Astrocyte (in vitro differentiated cells and primary cell): ENCODE measurements around the gene EMC6. TPM values are rescaled to one million over a fixed set of nuclear protein-coding genes. Genes with fewer than 3 reads are reported as not detected.

Source experiments
- DNase-seq: peaks from one replicate; pipeline ENCODE4 v3.0.0-alpha.2; 2010; ENCODE audit warnings: low read depth
- FAIRE-seq: peaks from 2 replicates; lab custom pipeline; 2011; peaks lifted over from hg19 to GRCh38; lab: Jason Lieb, UNC
- H2AFZ ChIP-seq: 2 replicates; pipeline ENCODE4 v1.6.0; 2012; ENCODE audit warnings: low read depth, low read length, inconsistent platforms
- H3K27ac ChIP-seq: 2 replicates; pipeline ENCODE4 v1.5.1; 2011; ENCODE audit warnings: low read depth, low read length, inconsistent platforms
- H3K27me3 ChIP-seq: 2 replicates; pipeline ENCODE4 v1.6.0; 2011; ENCODE audit warnings: low read length, inconsistent platforms; ENCODE audit not compliant: insufficient read depth
- H3K36me3 ChIP-seq: 2 replicates; pipeline ENCODE4 v1.5.1; 2011; ENCODE audit warnings: low read length, inconsistent platforms; ENCODE audit not compliant: insufficient read depth
- H3K4me1 ChIP-seq: 2 replicates; pipeline ENCODE4 v1.5.1; 2011; ENCODE audit warnings: low read length, inconsistent platforms; ENCODE audit not compliant: insufficient read depth
- H3K4me2 ChIP-seq: 2 replicates; pipeline ENCODE4 v1.6.0; 2012; ENCODE audit warnings: low read length, inconsistent platforms
- H3K4me3 ChIP-seq: 2 replicates; pipeline ENCODE4 v1.5.1; 2011; ENCODE audit warnings: low read depth, mild to moderate bottlenecking, low read length, inconsistent platforms; ENCODE audit not compliant: insufficient read depth
- H3K79me2 ChIP-seq: 2 replicates; pipeline ENCODE4 v1.6.0; 2012; ENCODE audit warnings: mild to moderate bottlenecking, low read length, inconsistent platforms; ENCODE audit not compliant: insufficient read depth
- H3K9ac ChIP-seq: 2 replicates; pipeline ENCODE4 v1.6.0; 2012; ENCODE audit warnings: mild to moderate bottlenecking, low read length, inconsistent platforms
- H3K9me3 ChIP-seq: 2 replicates; pipeline ENCODE4 v1.5.1; 2012; ENCODE audit warnings: low read depth, mild to moderate bottlenecking, low read length, inconsistent platforms; ENCODE audit not compliant: insufficient read depth
- H4K20me1 ChIP-seq: 2 replicates; pipeline ENCODE4 v1.6.0; 2012; ENCODE audit warnings: low read length, inconsistent platforms; ENCODE audit not compliant: insufficient read depth
- H3K27ac Mint-ChIP-seq: one replicate; pipeline ENCODE4 v1.8.0; 2021; ENCODE audit warnings: mild to moderate bottlenecking, mixed read lengths; ENCODE audit not compliant: unreplicated experiment
- H3K27me3 Mint-ChIP-seq: one replicate; pipeline ENCODE4 v1.8.0; 2021; ENCODE audit warnings: low read depth, mixed read lengths; ENCODE audit not compliant: unreplicated experiment
- H3K36me3 Mint-ChIP-seq: one replicate; pipeline ENCODE4 v1.8.0; 2021; ENCODE audit warnings: low read depth, mixed read lengths; ENCODE audit not compliant: unreplicated experiment
- H3K4me1 Mint-ChIP-seq: one replicate; pipeline ENCODE4 v1.8.0; 2021; ENCODE audit warnings: low read depth, mixed read lengths; ENCODE audit not compliant: unreplicated experiment
- H3K4me3 Mint-ChIP-seq: one replicate; pipeline ENCODE4 v1.8.0; 2021; ENCODE audit warnings: mild to moderate bottlenecking, moderate library complexity, mixed read lengths; ENCODE audit not compliant: unreplicated experiment
- H3K9me3 Mint-ChIP-seq: one replicate; pipeline ENCODE4 v1.8.0; 2021; ENCODE audit warnings: mild to moderate bottlenecking, mixed read lengths; ENCODE audit not compliant: unreplicated experiment
- EZH2 ChIP-seq: IDR thresholded peaks from 2 replicates; pipeline ENCODE4 v1.6.1; 2012; ENCODE audit warnings: mild to moderate bottlenecking, low read length, inconsistent platforms; ENCODE audit not compliant: insufficient read depth
- total RNA-seq: library from RNA; stranded (reverse); gene quantifications from 2 replicates; pipeline ENCODE4 v1.2.1, GENCODE V29; 2021
- TF ChIP-seq, protein P1 (sequence below): IDR thresholded peaks from 2 replicates; pipeline ENCODE4 v1.5.1; 2011; ENCODE audit warnings: low read depth, mild to moderate bottlenecking, inconsistent platforms, low read length, moderate library complexity; ENCODE audit not compliant: insufficient read depth

EMC6 gene
- total RNA-seq, 1 donor from 2014 or later, result 52.2 TPM

DNA sequence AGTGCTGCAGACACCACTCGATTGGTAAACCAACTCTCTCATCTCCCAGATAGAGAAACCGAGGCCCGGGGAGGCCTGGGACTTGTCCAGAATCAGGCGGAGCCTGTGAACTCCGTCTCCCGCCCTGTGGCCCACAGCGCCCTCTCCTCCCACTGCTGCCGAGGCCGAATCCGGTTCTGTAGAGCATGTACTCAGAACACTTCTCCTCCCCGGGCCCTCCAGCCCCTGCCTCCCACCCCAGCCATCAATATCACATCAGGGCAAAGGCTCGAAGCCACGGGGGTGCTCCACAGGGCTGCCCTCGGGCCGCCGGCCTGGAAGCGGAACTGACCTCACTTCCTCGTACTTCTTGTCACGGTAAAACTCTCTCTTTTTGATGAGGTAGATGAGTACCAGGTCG is 13.0 kb downstream of the EMC6 start:
- Histone ChIP-seq H3K36me3 (no peaks in the 10 kb centered on the region), H3K79me2 (no peaks in the 10 kb centered on the region), H3K27me3 (peaks cover 15% of the 10 kb centered on the region), H2AFZ (no peak overlapping the region), H4K20me1 (no peaks in the 10 kb centered on the region), H3K4me2 (no peak overlapping the region), H3K9me3 (no peaks in the 10 kb centered on the region), H3K27ac (no peak overlapping the region), H3K9ac (no peak overlapping the region), H3K4me3 (no peak overlapping the region), H3K4me1 (peaks cover 10% of the 10 kb centered on the region)
- no peak for TF ChIP-seq EZH2
- TF ChIP-seq, protein P1, sequence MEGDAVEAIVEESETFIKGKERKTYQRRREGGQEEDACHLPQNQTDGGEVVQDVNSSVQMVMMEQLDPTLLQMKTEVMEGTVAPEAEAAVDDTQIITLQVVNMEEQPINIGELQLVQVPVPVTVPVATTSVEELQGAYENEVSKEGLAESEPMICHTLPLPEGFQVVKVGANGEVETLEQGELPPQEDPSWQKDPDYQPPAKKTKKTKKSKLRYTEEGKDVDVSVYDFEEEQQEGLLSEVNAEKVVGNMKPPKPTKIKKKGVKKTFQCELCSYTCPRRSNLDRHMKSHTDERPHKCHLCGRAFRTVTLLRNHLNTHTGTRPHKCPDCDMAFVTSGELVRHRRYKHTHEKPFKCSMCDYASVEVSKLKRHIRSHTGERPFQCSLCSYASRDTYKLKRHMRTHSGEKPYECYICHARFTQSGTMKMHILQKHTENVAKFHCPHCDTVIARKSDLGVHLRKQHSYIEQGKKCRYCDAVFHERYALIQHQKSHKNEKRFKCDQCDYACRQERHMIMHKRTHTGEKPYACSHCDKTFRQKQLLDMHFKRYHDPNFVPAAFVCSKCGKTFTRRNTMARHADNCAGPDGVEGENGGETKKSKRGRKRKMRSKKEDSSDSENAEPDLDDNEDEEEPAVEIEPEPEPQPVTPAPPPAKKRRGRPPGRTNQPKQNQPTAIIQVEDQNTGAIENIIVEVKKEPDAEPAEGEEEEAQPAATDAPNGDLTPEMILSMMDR, result no peak
- DNase-seq, result no peak
- no peak for FAIRE-seq
- peaks cover 13% of the 10 kb centered on the region for H3K27me3 Mint-ChIP-seq
- H3K4me1 Mint-ChIP-seq, result peaks cover 11% of the 10 kb centered on the region
- peaks cover 4% of the 10 kb centered on the region for H3K36me3 Mint-ChIP-seq
- H3K4me3 Mint-ChIP-seq, result no peak overlapping the region
- no peak overlapping the region for H3K27ac Mint-ChIP-seq
- no peaks in the 10 kb centered on the region for H3K9me3 Mint-ChIP-seq

DNA sequence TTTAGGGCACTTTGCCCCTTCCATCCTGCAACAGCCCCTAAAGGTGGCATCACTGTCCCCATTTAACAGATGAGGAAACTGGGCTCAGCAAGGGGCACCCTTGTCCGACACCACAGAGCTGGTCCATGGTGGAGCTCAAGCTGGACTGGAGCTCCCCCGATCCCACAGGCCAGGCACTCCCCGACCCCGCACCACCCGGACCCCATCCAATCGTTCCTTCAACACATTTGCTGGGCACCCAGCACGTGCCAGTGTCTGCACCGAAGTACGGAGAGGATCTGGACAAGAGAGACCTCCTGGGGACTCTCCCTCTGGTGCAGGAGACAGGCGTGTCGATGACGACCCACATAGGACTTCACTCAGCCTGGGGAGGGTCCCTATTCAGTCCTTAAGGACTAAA is 13.4 kb downstream of the EMC6 start:
- Mint-ChIP-seq H3K9me3 (no peaks in the 10 kb centered on the region), H3K4me3 (no peak overlapping the region), H3K4me1 (peaks cover 11% of the 10 kb centered on the region), H3K36me3 (peaks cover 4% of the 10 kb centered on the region), H3K27me3 (peaks cover 11% of the 10 kb centered on the region), H3K27ac (no peak overlapping the region)
- no peaks in the 10 kb centered on the region for H4K20me1 ChIP-seq
- H3K4me3 ChIP-seq, result no peak overlapping the region
- peaks cover 10% of the 10 kb centered on the region for H3K4me1 ChIP-seq
- no peak overlapping the region for H3K4me2 ChIP-seq
- FAIRE-seq (no peak), DNase-seq (no peak)
- no peaks in the 10 kb centered on the region for H3K36me3 ChIP-seq
- no peaks in the 10 kb centered on the region for H3K9me3 ChIP-seq
- H3K79me2 ChIP-seq, result no peaks in the 10 kb centered on the region
- peaks cover 15% of the 10 kb centered on the region for H3K27me3 ChIP-seq
- H3K27ac ChIP-seq, result no peak overlapping the region
- no peak overlapping the region for H3K9ac ChIP-seq
- H2AFZ ChIP-seq, result no peak overlapping the region
- TF ChIP-seq, protein P1, result no peak
- TF ChIP-seq EZH2, result no peak

DNA sequence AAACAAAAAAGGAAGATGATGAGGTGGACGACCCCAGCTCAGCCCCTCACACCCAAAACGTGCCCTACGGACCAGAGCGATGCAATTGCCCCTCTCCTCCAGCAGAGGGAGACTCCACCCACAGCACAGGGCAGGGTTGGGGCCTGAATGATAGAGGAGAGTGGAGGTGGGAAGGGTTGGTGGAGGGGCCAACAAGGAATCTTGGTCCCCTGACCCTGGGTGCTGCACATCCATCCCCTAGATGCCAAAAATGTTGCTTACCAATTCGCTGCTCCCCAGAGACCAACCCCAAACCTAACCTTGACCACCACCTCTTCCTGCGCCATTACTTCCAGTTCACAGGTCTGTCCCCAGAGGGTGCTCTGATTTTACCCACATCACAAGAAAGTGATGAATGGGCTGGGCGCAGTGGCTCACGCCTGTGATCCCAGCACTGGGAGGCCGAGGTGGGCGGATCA is 14.5 kb downstream of the EMC6 start:
- Histone ChIP-seq H3K79me2 (no peaks in the 10 kb centered on the region), H2AFZ (no peak overlapping the region), H3K9ac (no peak overlapping the region), H3K4me1 (peaks cover 8% of the 10 kb centered on the region), H3K36me3 (no peaks in the 10 kb centered on the region), H3K4me3 (no peak overlapping the region), H3K27ac (no peak overlapping the region), H3K4me2 (no peak overlapping the region), H3K27me3 (peaks cover 17% of the 10 kb centered on the region), H3K9me3 (no peaks in the 10 kb centered on the region), H4K20me1 (no peaks in the 10 kb centered on the region)
- TF ChIP-seq, protein P1, result peak; percentile 79
- TF ChIP-seq EZH2, result no peak
- H3K9me3 Mint-ChIP-seq, result no peaks in the 10 kb centered on the region
- H3K27me3 Mint-ChIP-seq, result peaks cover 11% of the 10 kb centered on the region
- no peak overlapping the region for H3K27ac Mint-ChIP-seq
- peaks cover 5% of the 10 kb centered on the region for H3K4me1 Mint-ChIP-seq
- DNase-seq (no peak), FAIRE-seq (no peak)
- peaks cover 2% of the 10 kb centered on the region for H3K36me3 Mint-ChIP-seq
- no peak overlapping the region for H3K4me3 Mint-ChIP-seq
